Smooth muscle cell (in vitro differentiated cells): ENCODE data around the gene SLC35E4. TPM values are rescaled to one million over a fixed set of nuclear protein-coding genes. Genes with fewer than 3 reads are reported as not detected.
A peak's percentile ranks its signal among the peaks of the same experiment; 100 is the strongest.

Source experiments
- DNase-seq: peaks from one replicate; lab custom pipeline; 2025; ENCODE audit not compliant: unreplicated experiment; lab: John Stamatoyannopoulos, UW
- H2AFZ ChIP-seq: fragments of 200-600 bp; sonication (generic); 2 replicates; pipeline ENCODE4 v1.6.0; 2016; ENCODE audit warnings: antibody characterized with exemption, low read depth, mild to moderate bottlenecking
- H3F3A ChIP-seq: fragments of 200-600 bp; sonication (generic); 2 replicates; pipeline ENCODE4 v1.6.0; 2017; ENCODE audit warnings: antibody characterized with exemption, low read depth
- H3K27ac ChIP-seq: fragments of 200-600 bp; sonication (generic); 2 replicates; pipeline ENCODE4 v1.5.1; 2016; ENCODE audit warnings: low read depth, mild to moderate bottlenecking
- H3K27me3 ChIP-seq: fragments of 200-600 bp; sonication (generic); 2 replicates; pipeline ENCODE4 v1.6.1; 2016; ENCODE audit warnings: low read depth, mild to moderate bottlenecking
- H3K36me3 ChIP-seq: fragments of 200-600 bp; sonication (generic); 2 replicates; pipeline ENCODE4 v1.5.1; 2016; ENCODE audit warnings: low read depth
- H3K4me1 ChIP-seq: fragments of 200-600 bp; sonication (generic); 2 replicates; pipeline ENCODE4 v1.5.1; 2016; ENCODE audit warnings: low read depth
- H3K4me2 ChIP-seq: fragments of 200-600 bp; sonication (generic); 2 replicates; pipeline ENCODE4 v1.6.0; 2016; ENCODE audit warnings: mild to moderate bottlenecking
- H3K4me3 ChIP-seq: fragments of 200-600 bp; sonication (generic); 2 replicates; pipeline ENCODE4 v1.5.1; 2016; ENCODE audit warnings: mild to moderate bottlenecking
- H3K79me2 ChIP-seq: fragments of 200-600 bp; sonication (generic); 2 replicates; pipeline ENCODE4 v1.6.0; 2016; ENCODE audit warnings: low read depth, mild to moderate bottlenecking
- H3K9ac ChIP-seq: fragments of 200-600 bp; sonication (generic); 2 replicates; pipeline ENCODE4 v1.6.0; 2016; ENCODE audit warnings: low read depth
- H3K9me3 ChIP-seq: fragments of 200-600 bp; sonication (generic); replicated peaks from 2 replicates; pipeline ENCODE4 v1.5.1; 2016; ENCODE audit warnings: low read depth
- H4K20me1 ChIP-seq: fragments of 200-600 bp; sonication (generic); 2 replicates; pipeline ENCODE4 v1.6.0; 2016; ENCODE audit warnings: low read depth
- WGBS: methylation state at CpG from one replicate; pipeline ENCODE4 v1.1.7; 2016; ENCODE audit warnings: low lambda C conversion rate; 5-methylcytosine and 5-hydroxymethylcytosine counted together
- polyA plus RNA-seq: library from polyadenylated mRNA; unstranded; fragments of >200 nt; fragmentation: Nextera tagmentation; extraction: Ambion mirVana; gene quantifications from 2 replicates; pipeline ENCODE4 v1.2.1, GENCODE V29; 2016
- total RNA-seq: library from RNA; depleted of rRNA; stranded (reverse); fragments of >200 nt; gene quantifications from 2 replicates; pipeline ENCODE4 v1.2.3, GENCODE V29; 2014
- TF ChIP-seq, protein P1 (sequence below): fragments of 200-600 bp; sonication (generic); IDR thresholded peaks from 2 replicates; pipeline ENCODE4 v1.5.1; 2017; ENCODE audit warnings: borderline replicate concordance, mild to moderate bottlenecking, antibody characterized with exemption; ENCODE audit not compliant: insufficient read depth, poor library complexity, severe bottlenecking

Gene SLC35E4
- total and polyA plus RNA-seq, 2 experiments from 2014 or later: 3.6 to 7.2 TPM

- TF ChIP-seq, protein P1, sequence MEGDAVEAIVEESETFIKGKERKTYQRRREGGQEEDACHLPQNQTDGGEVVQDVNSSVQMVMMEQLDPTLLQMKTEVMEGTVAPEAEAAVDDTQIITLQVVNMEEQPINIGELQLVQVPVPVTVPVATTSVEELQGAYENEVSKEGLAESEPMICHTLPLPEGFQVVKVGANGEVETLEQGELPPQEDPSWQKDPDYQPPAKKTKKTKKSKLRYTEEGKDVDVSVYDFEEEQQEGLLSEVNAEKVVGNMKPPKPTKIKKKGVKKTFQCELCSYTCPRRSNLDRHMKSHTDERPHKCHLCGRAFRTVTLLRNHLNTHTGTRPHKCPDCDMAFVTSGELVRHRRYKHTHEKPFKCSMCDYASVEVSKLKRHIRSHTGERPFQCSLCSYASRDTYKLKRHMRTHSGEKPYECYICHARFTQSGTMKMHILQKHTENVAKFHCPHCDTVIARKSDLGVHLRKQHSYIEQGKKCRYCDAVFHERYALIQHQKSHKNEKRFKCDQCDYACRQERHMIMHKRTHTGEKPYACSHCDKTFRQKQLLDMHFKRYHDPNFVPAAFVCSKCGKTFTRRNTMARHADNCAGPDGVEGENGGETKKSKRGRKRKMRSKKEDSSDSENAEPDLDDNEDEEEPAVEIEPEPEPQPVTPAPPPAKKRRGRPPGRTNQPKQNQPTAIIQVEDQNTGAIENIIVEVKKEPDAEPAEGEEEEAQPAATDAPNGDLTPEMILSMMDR: no peak
- 96% methylated on average over 25 of the region's 25 CpGs for WGBS
- H3K79me2 ChIP-seq: no peaks in the 10 kb centered on the region
Measured at GRCh38 chr22:30646518-30647160, 11.1 kb downstream of the SLC35E4 start.

DNA sequence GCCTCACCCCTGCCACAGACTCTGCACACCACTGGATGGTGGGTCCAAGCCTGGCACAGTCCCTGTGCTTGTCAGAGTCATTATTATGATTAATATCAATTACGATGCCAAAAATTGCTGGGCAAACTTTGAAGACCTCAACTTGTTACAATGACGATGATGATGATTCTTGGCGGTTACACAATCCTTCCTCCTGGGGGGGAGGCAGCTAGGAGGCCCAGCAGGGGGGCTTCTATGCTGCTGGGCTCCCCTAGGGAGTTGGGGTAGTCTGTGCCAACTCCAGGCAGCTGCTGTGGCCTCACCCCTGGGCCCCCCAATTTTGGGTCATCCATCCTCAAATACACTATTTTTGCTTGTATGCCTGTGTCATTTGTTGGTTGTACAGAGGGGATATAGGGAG is 12.0 kb downstream of the SLC35E4 start:
- no peaks in the 10 kb centered on the region for H3F3A ChIP-seq
- H3K4me3 ChIP-seq: no peak overlapping the region
- H3K79me2 ChIP-seq: no peaks in the 10 kb centered on the region
- H3K27me3 ChIP-seq: no peaks in the 10 kb centered on the region
- H3K27ac ChIP-seq: no peak overlapping the region
- H3K4me1 ChIP-seq: no peaks in the 10 kb centered on the region
- H4K20me1 ChIP-seq: no peaks in the 10 kb centered on the region
- H3K9me3 ChIP-seq: no peaks in the 10 kb centered on the region
- 95% methylated on average over 3 of the region's 3 CpGs for WGBS
- no peak overlapping the region for H2AFZ ChIP-seq
- no peak overlapping the region for H3K9ac ChIP-seq
- TF ChIP-seq, protein P1: no peak
- no peak for DNase-seq
- H3K4me2 ChIP-seq: no peak overlapping the region
- no peaks in the 10 kb centered on the region for H3K36me3 ChIP-seq

More at GRCh38 chr22:30646518-30647160, 11.1 kb downstream of the SLC35E4 start:
- H2AFZ ChIP-seq: no peak overlapping the region
- H4K20me1 ChIP-seq: no peaks in the 10 kb centered on the region
- no peaks in the 10 kb centered on the region for H3F3A ChIP-seq
- no peak overlapping the region for H3K4me3 ChIP-seq
- no peaks in the 10 kb centered on the region for H3K27me3 ChIP-seq
- H3K9me3 ChIP-seq: no peaks in the 10 kb centered on the region
- no peak for DNase-seq
- H3K4me1 ChIP-seq: no peaks in the 10 kb centered on the region
- no peak overlapping the region for H3K9ac ChIP-seq
- no peaks in the 10 kb centered on the region for H3K36me3 ChIP-seq
- H3K4me2 ChIP-seq: no peak overlapping the region
- no peak overlapping the region for H3K27ac ChIP-seq

- Histone ChIP-seq H3K27me3 (no peaks in the 10 kb centered on the region), H3K4me3 (no peak overlapping the region), H3K9ac (no peak overlapping the region), H4K20me1 (no peaks in the 10 kb centered on the region), H3K4me1 (no peaks in the 10 kb centered on the region), H3K79me2 (no peaks in the 10 kb centered on the region), H3K27ac (peak overlapping the region; percentile 47), H3K36me3 (no peaks in the 10 kb centered on the region), H3K4me2 (no peak overlapping the region), H2AFZ (no peak overlapping the region), H3F3A (no peaks in the 10 kb centered on the region), H3K9me3 (no peaks in the 10 kb centered on the region)
- TF ChIP-seq, protein P1: no peak
- 98% methylated on average over 3 of the region's 3 CpGs for WGBS
- DNase-seq: no peak
Measured at GRCh38 chr22:30648825-30649224, 13.2 kb downstream of the SLC35E4 start.

GRCh38 chr22:30649430-30650007 is 13.9 kb downstream of the SLC35E4 start:
- H3F3A ChIP-seq: no peaks in the 10 kb centered on the region
- no peak overlapping the region for H2AFZ ChIP-seq
- 38% methylated on average over 7 of the region's 7 CpGs for WGBS
- H3K4me2 ChIP-seq: no peak overlapping the region
- H3K27me3 ChIP-seq: no peaks in the 10 kb centered on the region
- peak overlapping the region; percentile 47 for H3K27ac ChIP-seq
- H4K20me1 ChIP-seq: no peaks in the 10 kb centered on the region
- TF ChIP-seq, protein P1: peak; percentile 14
- no peak overlapping the region for H3K9ac ChIP-seq
- no peaks in the 10 kb centered on the region for H3K9me3 ChIP-seq
- no peak overlapping the region for H3K4me3 ChIP-seq
- DNase-seq: no peak
- H3K79me2 ChIP-seq: no peaks in the 10 kb centered on the region
- no peaks in the 10 kb centered on the region for H3K4me1 ChIP-seq
- H3K36me3 ChIP-seq: no peaks in the 10 kb centered on the region
